ENCODE results near the gene ETV6.

Gene ETV6

GRCh38 chr12:11870041-11870451, 220.6 kb downstream of the ETV6 start:
- DNase-seq, result no peak

- DNase-seq, result no peak
These were observed 222.6 kb downstream of the ETV6 start for GRCh38 chr12:11872055-11872454.

GRCh38 chr12:11875414-11875935, 226.0 kb downstream of the ETV6 start:
- no peak for DNase-seq

GRCh38 chr12:11876307-11876706, 226.8 kb downstream of the ETV6 start:
- DNase-seq, result no peak

GRCh38 chr12:11877102-11877826, 227.8 kb downstream of the ETV6 start:
- DNase-seq, result no peak

GRCh38 chr12:11877869-11878780, 228.7 kb downstream of the ETV6 start:
- no peak for DNase-seq

GRCh38 chr12:11879306-11879705, 229.8 kb downstream of the ETV6 start:
- no peak for DNase-seq

GRCh38 chr12:11880381-11880780, 230.9 kb downstream of the ETV6 start:
- no peak for DNase-seq

GRCh38 chr12:11881835-11882234, 232.4 kb downstream of the ETV6 start:
- no peak for DNase-seq

- DNase-seq, result no peak
These were observed 233.0 kb downstream of the ETV6 start for GRCh38 chr12:11882301-11883019.

GRCh38 chr12:11884116-11884515, 234.6 kb downstream of the ETV6 start:
- no peak for DNase-seq

GRCh38 chr12:11884706-11885105, 235.2 kb downstream of the ETV6 start:
- no peak for DNase-seq

GRCh38 chr12:11885261-11886038, 236.0 kb downstream of the ETV6 start:
- no peak for DNase-seq

- no peak for DNase-seq
These were observed 236.9 kb downstream of the ETV6 start for GRCh38 chr12:11886339-11886738.

- DNase-seq, result no peak
These were observed 238.6 kb downstream of the ETV6 start for GRCh38 chr12:11888029-11888428.

GRCh38 chr12:11891346-11891745, 241.9 kb downstream of the ETV6 start:
- no peak for DNase-seq

GRCh38 chr12:11891754-11892386, 242.4 kb downstream of the ETV6 start:
- no peak for DNase-seq

GRCh38 chr12:11893998-11894397, 244.5 kb downstream of the ETV6 start:
- no peak for DNase-seq

GRCh38 chr12:11894890-11895289, 245.4 kb downstream of the ETV6 start:
- no peak for DNase-seq

GRCh38 chr12:11895421-11896078, 246.1 kb downstream of the ETV6 start:
- no peak for DNase-seq

GRCh38 chr12:11896417-11896929, 247.0 kb downstream of the ETV6 start:
- no peak for DNase-seq

Measured in GF-D8 (cell line).